Measurements from ENCODE around the gene SDSL.

The SDSL gene

GRCh38 chr12:113449299-113449698 lies 27.1 kb downstream of the SDSL start:
- DNase-seq (ENCODE audit: low read depth in 3 of 3): no peak

- DNase-seq (ENCODE audit: low read depth in 3 of 3): no peak
These were observed 27.7 kb downstream of the SDSL start for GRCh38 chr12:113449839-113450238.

GRCh38 chr12:113452458-113452857 lies 30.3 kb downstream of the SDSL start:
- no peak for DNase-seq (ENCODE audit: low read depth in 3 of 3)

- DNase-seq (ENCODE audit: low read depth in 3 of 3): no peak
These were observed 31.1 kb downstream of the SDSL start for GRCh38 chr12:113453330-113453729.

GRCh38 chr12:113456199-113456598 lies 34.0 kb downstream of the SDSL start:
- no peak for DNase-seq (ENCODE audit: low read depth in 3 of 3)

- DNase-seq (ENCODE audit: low read depth in 3 of 3): no peak
These were observed 34.6 kb downstream of the SDSL start for GRCh38 chr12:113456761-113457160.

GRCh38 chr12:113457185-113457584 lies 35.0 kb downstream of the SDSL start:
- DNase-seq (ENCODE audit: low read depth in 3 of 3): no peak

- DNase-seq (ENCODE audit: low read depth in 3 of 3): no peak
These were observed 35.5 kb downstream of the SDSL start for GRCh38 chr12:113457710-113458109.

- no peak for DNase-seq (ENCODE audit: low read depth in 3 of 3)
These were observed 37.8 kb downstream of the SDSL start for GRCh38 chr12:113459981-113460380.

GRCh38 chr12:113461666-113462065 lies 39.5 kb downstream of the SDSL start:
- no peak for DNase-seq (ENCODE audit: low read depth in 3 of 3)

- peak; percentile 48 to 72 (median 52) for DNase-seq (ENCODE audit: low read depth in 3 of 3)
These were observed 40.1 kb downstream of the SDSL start for GRCh38 chr12:113462117-113462774.

GRCh38 chr12:113462998-113463745 lies 41.0 kb downstream of the SDSL start:
- DNase-seq (ENCODE audit: low read depth in 3 of 3): no peak

- DNase-seq (ENCODE audit: low read depth in 3 of 3): no peak
These were observed 41.7 kb downstream of the SDSL start for GRCh38 chr12:113463746-113464451.

GRCh38 chr12:113464452-113464775 lies 42.2 kb downstream of the SDSL start:
- no peak for DNase-seq (ENCODE audit: low read depth in 3 of 3)

GRCh38 chr12:113464852-113465719 lies 42.9 kb downstream of the SDSL start:
- DNase-seq (ENCODE audit: low read depth in 3 of 3): no peak

- no peak for DNase-seq (ENCODE audit: low read depth in 3 of 3)
These were observed 43.8 kb downstream of the SDSL start for GRCh38 chr12:113465808-113466453.

GRCh38 chr12:113466454-113467141 lies 44.4 kb downstream of the SDSL start:
- no peak for DNase-seq (ENCODE audit: low read depth in 3 of 3)

- DNase-seq (ENCODE audit: low read depth in 3 of 3): no peak
These were observed 44.9 kb downstream of the SDSL start for GRCh38 chr12:113467142-113467501.

GRCh38 chr12:113467502-113468364 lies 45.6 kb downstream of the SDSL start:
- no peak for DNase-seq (ENCODE audit: low read depth in 3 of 3)
